ENCODE measurements around the gene RIMS4.

DNA sequence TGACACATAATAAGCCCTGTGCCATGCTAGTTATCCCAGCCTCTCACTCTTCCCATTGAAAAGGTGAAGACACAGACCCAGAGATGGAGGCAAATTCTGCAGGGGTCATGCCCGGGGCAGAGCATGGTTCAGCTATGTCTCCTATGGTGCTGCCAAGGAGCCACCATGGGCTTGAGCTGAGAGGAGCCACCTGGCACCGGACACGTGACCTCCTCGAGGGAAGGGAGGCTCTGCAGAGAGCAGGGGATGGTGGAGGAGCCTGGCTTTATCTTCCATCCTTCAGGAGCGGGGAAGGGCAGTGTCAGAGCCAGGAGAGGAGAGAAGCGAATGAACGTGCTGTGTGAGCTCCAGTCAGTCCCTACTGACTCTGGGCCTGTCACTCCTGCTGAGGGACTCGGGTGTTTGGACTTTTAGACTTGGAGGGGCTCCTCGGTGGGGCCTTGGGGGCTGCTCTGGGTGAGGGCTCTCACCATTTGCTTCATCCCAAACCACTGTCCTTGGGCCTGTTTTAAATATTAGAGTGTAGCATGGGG, 106.3 kb downstream of the RIMS4 start:
- TF ChIP-seq, protein P1, sequence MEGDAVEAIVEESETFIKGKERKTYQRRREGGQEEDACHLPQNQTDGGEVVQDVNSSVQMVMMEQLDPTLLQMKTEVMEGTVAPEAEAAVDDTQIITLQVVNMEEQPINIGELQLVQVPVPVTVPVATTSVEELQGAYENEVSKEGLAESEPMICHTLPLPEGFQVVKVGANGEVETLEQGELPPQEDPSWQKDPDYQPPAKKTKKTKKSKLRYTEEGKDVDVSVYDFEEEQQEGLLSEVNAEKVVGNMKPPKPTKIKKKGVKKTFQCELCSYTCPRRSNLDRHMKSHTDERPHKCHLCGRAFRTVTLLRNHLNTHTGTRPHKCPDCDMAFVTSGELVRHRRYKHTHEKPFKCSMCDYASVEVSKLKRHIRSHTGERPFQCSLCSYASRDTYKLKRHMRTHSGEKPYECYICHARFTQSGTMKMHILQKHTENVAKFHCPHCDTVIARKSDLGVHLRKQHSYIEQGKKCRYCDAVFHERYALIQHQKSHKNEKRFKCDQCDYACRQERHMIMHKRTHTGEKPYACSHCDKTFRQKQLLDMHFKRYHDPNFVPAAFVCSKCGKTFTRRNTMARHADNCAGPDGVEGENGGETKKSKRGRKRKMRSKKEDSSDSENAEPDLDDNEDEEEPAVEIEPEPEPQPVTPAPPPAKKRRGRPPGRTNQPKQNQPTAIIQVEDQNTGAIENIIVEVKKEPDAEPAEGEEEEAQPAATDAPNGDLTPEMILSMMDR (IDR thresholded peaks at IDR 0.05) = no peak
- TF ChIP-seq POLR2A (IDR thresholded peaks at IDR 0.05; ENCODE audit: low read depth) (no peak), EP300 (IDR thresholded peaks at IDR 0.05) (no peak)
